HG03457 (cell line): ENCODE measurements around the gene ACTA2.

Source experiments
- ATAC-seq: cut with Tn5 transposase; IDR thresholded peaks from one replicate; pipeline ENCODE4 v1.9.1; 2021; ENCODE audit warnings: moderate number of reproducible peaks; ENCODE audit not compliant: unreplicated experiment

Gene ACTA2

DNA sequence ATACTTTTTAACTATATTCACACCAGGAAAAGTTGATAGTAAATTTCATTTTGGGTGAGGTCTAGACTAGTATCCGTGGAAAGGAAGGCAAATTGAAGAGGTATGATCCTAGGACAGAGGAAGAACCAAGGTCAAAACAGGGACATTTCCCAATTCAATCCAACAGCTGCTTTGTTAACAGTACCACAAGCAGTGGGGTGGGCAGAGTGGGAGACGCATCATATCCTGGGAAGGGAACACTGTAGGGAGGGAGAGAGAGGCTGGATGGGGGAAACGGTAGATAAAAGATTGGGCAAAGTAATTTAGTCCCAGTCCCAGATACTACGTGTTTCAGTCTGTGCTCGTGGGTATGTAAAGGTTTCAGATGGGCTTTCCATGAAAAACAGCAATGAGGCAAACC lies 28.9 kb upstream of the ACTA2 start:
- ATAC-seq: no peak

DNA sequence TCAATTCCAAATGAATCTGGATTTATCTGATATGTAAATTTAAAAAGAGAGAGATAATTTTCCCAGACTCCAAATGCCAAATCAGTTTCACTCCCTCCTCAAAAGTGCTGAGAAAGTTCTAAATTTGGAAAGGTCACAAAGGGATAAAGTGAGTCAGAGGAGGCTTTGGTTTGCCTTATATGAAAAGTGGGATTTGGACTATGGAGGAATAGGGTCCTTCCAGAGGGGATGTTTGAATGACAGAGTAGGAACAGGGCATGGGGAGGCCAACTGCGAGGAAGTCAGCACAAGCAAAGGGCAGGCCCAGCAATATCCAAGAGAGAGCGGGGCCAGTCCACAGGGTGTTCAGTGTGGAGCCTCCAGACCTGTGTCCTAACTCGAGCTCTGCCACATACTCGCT lies 28.2 kb upstream of the ACTA2 start:
- no peak for ATAC-seq

DNA sequence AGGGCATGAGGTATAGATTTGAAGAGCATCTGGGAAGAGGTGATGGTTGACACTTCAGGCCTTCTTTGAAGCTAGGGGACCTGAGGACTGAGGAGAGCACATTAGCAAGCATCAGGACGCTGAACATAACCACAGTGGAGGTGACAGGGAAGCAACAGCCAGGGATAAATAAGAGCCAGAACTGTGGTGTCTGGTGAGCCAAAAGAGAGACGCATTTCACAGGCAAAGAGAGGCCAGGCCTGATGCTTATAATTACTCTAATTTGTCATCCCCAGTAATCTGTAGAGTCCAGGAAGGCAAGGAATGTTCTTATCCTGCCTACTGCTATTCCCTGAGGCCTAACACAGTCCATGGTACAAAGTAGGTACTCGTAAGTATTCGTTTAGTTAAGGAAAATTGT lies 27.7 kb upstream of the ACTA2 start:
- ATAC-seq: no peak

DNA sequence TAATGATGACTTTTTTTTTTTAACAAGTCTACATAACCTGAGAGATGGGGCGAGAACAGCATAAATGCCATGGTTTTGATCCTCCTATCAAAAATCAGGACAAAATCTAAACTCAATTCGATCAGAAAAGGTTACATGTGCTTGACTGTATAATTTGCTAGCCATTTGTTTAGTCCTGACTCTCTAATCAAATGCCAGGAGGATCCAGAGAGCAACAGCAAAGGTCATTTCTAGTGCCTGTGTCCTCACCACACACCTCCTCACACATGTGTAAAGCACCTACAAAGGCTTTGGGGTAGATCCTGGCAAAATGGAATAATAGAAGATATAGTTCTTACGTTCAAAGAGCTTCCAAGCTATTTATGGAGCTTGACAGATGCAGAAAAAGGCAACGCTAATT lies 27.0 kb upstream of the ACTA2 start:
- ATAC-seq: no peak

DNA sequence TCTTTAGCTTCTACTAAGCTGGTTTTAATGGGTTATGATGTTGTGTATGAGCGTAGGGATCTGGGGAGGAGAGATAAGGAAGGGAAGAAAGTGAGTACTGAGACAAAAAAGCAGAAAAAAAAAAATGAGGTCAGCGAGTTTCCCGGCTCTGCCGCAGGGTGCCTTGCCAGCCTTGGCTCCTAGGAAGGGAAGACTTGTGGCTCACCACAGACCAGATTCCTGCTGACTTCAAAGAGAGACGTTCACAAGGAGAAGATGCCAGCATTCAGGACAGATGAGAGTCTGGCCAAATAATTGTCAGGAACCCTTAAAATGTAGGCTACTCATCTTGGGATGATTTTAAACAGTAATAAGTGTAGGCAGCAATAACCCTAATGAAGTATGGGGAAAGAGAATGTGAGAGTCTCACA lies 26.6 kb upstream of the ACTA2 start:
- ATAC-seq: no peak

DNA sequence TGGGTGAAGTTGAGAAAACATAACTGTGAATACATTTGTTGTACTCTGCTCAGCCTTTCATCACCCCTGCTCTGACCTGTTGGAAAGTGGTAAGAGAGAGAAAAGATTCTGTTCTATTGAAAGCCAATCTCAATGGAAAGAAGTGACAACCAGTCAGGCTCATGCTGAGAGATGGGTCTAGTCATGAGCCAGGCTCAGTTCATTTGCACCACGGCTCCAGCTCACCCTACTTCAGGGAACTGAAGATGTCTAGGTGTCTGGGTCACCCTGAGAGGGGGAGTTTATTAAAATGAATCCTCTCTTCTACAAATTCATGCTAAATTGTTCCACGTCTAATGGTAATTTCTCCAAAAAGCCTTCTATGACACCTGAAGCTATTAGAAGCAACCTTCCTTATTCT lies 25.9 kb upstream of the ACTA2 start:
- ATAC-seq: no peak

DNA sequence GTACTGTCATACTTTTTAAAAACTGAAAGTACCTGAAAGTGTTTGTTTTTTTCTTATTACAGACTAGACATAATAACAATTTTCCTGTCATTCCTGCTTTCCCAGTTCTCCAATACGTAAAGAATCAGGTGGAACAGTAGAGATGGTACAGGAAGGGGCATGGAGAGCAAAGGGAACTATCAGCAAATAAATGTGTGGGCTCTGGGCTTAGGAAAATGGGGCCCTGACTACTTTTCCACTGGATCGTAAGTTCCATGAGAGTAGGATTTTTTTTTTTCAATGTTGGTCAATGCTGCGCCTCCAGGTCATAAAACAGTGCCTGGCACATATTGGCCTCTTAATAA lies 22.8 kb upstream of the ACTA2 start:
- no peak for ATAC-seq

DNA sequence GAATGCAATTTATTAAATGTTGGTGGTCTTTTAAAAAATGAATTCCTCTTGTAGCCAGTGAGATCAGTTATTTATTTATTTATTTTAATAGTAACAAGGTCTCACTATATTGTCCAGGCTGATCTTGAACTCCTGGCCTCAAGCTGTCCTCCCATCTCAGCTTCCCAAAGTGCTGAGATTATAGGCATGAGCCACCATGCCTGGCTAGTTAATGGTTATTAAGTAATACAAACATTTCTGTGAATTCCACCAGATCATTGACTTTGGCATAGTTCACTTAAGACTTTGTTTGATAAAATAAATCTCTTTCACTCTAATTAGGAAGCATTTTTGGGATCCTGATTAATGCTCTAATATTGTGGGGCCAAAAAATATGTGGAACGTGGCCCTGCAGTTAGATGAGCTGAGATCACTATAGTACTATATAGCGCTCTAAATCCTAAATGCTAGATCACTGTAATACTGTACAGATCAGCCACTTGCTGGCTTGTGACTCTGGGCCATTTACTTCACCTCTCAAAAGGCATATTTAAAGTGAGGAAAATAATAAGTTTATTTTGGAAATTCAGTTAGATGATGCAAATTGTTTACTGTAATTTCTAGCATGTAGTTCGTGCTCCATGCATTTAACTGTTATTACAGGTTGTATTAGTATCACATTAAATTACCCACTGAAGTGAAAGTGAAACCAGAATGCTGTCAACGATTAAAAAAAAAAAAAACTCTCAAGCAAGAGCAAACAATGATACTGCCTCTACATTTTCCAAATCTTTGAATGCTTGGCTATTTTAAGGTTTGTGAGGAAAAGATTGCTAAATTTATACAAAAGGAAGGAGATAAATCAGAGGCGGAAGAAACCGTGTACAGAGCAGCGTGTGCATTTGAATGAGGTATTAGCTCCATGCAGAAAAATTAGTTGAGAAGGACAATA lies 22.1 kb upstream of the ACTA2 start:
- ATAC-seq: no peak

DNA sequence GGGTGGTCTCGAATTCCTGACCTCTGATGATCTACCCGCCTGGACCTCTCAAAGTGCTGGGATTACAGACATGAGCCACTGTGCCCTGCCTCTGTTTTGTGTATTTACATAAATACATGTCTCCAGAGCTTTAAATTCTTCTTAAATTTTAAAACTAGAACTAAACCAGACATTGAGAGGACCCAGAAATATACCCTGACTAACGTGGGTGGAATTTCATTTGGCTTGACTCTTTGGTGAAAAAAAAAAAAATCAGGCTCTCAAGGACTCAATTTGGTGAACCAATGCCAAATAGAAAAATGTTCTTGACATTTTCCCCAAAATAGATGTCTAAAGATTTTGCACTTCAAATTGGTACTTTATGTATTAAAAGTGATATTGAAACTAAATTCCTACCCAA lies 21.4 kb upstream of the ACTA2 start:
- no peak for ATAC-seq

DNA sequence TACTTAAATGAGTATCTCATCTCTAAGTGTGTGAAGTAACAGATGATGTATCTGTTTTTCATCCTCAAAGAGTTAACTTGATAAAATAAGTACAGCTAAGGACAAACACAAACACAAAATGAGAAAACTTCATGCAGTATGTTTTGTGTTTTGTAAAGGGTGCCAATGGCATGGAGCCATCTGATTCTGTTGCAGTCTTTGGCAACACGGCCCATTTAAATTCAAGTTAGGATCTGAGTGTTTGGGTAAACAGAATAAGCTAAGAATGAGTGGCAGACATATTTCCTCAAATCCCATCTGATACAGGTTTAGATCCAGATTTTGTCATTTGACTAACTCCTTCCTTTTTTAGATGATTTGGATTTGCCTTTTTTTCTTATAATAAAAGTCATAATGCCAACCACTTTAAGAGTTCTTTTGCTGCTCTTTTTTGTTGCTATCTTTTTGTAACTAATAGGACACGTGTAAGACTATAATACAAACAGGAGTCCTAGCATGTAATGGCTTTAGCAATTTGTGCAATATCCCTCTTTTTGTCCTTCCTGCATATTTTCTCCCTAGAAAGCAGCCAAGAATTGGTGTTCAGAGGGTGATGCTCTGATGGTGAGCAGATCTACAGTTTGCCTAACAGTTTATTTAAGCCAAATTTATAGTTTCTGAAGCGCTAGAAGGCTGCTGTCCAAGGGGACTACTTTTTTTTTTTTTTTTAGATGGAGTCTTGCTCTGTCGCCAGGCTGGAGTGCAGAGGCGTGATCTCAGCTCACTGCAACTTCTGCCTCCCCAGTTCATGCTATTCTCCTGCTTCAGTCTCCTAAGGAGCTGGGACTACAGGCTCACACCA lies 18.9 kb upstream of the ACTA2 start:
- ATAC-seq: no peak

DNA sequence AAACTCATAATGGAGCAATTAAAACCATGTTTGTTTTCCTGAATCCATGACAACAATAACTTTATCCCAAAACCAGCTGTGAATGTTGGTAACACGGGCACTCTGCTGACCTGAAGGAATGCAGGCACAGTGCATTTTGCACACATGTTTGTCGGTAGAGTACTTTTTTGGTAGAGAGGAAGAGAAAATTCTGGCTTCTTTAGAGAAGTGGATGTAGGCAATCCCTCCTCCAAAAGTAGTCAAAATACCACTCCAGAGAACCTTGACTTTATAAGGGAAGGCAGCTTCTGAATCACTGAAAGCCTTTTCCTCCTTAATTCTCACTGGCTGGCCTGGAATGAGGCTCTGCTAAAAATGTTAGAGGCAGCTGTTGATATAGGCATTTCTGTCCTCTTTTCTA lies 15.8 kb upstream of the ACTA2 start:
- ATAC-seq: no peak

DNA sequence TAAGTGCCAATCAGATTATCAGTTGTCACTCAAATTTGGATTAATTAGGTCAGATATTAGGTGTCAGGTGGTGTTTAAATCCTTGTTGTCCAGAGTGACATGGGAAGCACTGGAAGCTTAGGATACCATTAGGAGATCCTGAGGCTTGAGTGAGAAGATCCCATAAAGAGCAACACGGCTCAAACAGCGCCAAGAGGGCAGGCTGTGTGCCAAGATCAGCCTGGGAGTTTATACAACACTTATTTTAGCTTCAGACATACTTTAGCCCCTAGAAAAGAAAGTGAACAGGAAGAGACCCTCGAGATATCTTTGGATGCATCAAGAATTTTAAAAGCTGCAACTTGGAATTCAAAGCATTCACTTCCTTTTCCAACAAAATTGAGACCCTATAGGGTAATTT lies 14.2 kb upstream of the ACTA2 start:
- ATAC-seq: no peak

DNA sequence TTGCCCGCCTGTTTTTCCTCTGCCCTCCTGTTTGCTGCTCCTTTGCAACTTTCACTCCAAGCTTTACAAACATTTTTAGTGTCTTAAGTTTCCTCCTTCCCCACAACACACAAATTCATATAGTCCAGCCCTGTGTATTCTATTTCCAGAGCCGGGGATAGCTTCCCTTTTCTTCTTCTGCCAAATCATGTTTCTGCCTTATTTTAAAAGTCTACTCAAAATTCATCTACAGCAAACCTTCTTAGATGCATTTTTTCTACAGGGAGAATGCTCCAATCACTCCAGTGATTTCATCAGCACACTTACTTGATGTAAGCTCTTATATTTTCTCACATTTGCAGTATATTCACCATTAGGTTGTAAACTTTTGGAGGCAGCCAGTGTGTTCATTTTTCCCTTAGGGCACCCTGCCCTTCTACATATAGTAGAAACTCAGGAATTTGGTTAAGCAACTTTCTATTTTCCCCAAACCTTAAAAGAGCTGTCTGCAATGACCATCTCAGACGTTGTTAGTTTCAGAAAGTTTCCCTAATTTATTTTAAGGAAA lies 12.4 kb upstream of the ACTA2 start:
- ATAC-seq: no peak

DNA sequence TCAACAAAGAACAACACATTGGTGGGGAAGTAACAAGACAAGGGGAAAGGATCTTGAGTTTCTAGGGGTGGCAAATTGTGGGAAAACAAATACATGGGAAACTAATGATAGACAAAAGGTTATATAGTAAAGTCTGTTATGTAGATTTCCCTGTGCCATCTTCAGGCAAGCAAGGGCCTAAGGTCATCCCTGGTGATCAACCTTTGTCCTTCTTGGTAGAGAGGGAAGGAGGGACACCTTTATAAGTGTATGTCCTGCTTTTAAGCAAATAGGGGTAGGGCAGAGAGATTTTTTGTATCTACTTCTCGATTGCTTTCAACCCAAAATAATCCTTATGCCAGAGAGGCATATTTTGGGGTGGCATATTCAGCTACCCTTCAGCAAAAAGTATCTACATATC lies 11.8 kb upstream of the ACTA2 start:
- ATAC-seq: no peak

DNA sequence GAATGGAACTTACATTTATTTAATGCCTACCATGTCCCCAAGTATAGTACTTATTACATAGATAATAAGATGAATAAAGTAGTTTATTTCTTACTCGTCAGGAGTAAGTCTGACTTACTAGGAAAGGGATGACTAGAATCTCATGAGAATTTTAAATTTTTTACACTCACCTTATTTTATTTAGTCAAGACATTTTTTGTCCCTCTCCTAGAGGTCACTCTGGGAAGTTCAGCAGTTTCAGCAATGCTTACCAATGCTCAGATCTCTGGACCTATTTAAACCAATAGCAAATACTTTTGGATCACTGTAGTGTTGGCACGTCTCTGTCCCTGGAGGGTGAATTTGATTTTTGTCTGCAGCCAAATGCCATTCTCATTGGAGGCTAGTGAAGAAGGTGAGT lies 10.7 kb upstream of the ACTA2 start:
- ATAC-seq: no peak

DNA sequence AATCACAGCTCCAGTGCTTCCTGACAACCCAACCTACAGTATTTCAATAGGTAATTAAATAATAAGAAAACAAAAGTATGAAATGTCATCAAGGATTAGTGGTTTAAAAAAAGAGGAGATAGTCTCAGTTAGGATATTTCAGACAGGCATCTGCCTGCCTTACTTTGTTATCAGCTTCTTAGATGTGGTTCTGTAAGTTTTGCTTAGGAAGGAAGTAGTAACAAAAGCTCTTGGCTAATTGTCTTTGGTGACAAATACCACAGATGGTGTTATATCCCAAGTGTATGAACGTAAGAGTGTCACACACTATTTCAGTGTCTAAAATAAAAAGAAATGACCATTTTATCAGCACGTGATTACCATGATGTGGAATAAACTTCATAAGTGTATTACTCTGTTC lies 9.8 kb upstream of the ACTA2 start:
- no peak for ATAC-seq

DNA sequence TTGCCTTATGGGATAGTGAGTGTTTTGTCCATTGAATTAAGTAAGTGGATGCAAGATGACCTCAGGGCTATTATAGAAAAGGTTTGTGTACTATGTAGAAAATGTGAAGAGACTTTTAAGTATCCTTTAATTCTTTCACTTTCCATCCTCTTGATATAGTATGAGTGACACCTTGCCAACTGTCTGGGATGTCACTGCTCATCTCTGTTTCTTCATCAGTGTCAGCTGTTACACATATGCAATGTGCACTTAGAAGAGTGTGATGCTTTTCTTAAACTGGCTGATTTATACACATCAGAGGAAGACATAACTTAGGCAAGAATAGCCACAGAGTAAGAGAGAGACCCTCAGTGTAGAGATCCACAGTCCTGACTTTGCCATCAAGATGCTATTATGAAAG lies 8.7 kb upstream of the ACTA2 start:
- no peak for ATAC-seq

DNA sequence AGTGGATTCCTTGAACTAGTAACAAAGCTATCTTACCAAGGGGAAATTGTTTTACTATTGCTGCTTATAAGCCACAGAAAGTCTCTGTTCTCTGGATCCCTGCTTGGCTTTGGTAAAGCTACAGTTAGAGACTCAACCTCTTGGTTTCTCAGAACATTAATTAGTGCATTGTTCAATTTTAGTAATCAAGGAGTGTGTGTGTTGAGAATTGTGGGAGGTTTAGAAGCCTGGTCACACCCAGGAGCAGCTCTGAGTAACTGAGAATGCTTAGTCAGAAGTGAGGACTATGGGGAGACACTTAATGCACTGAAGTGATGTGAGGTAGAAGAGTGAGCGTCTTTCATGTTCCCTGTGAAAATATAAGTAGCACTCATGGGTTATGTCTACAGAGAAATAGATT lies 8.2 kb upstream of the ACTA2 start:
- no peak for ATAC-seq

DNA sequence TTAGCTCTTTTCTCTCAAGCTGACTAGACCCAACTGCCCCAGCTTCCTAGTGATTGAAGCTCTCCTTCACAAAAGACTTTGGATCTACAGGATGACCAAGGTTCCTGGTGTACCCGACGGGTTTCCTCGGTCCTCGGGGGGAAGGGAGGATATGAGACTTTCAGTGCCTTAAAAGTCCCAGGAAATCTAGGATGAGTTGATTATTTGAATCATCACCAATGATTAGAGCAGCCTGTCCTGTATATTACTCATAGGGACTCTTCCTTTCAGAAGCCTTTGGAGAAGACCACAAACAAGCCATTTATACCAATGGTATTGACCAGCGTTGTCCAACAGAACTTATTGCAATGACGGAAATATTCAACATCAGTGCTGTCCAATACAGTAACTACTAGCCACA lies 6.1 kb upstream of the ACTA2 start:
- no peak for ATAC-seq

DNA sequence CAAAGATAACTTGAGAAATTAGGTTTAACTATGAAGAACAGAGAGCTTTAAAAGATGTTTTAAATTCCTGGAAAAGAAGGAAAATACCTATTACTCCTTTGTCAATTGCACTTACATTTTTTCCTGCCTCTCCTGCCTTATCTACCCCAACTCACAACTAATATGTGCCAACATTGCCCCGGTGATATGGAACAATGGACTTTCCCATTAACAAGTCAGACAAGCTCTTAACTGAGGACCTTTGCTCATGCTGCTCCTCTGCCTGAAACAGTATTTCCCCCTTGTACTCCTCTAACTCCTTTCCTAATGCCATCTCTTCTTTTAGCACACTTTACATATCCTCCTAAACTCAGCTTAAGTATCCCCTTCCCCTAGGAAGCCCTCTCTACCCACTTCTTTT lies 4.8 kb upstream of the ACTA2 start:
- ATAC-seq: no peak

DNA sequence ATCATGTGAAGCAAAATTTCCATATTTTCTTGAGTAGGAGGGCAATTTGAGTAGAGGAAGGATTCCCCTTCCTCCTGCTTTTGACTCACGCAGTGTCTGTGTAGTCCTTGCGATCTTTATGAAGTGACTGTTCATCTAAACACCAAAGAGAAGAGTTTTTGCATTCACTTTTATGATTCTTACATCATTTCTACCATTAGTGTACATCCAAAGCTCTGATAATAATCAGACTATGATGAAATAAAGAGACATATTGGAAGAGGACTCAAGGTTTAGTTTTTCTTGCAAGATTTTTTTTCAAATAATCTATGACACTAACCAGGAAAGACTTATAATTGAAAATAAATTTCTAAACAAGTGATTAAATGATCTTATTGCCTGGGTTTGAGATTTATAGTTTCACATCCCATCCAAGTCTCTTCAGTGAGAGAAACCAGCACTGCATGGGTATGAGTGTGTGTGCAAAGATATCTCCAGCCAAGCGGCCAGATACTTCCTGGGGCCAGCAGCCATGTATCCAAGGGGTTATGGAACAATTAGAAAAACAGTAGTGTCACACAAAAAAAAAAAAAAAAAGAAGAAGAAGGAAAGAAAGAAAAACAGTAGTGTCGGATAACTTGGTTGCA lies 2.0 kb upstream of the ACTA2 start:
- no peak for ATAC-seq

DNA sequence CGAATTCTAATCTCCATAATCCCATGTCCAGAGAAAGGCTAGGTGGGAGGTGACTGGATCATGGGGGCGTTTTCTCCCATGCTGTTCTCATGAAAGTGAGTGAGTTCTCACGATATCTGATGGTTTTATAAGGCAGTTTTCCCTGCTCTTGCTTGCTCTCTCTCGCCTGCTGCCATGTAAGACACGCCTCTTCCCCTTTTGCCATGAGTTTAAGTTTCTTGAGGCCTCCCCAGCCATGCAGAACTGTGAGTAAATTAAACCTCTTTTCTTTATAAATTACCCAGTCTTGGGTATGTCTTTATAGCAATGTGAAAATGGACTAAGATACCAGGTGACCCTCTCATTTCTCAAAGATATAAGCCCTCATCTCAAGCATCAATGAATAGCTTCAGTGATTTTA lies 1.1 kb upstream of the ACTA2 start:
- ATAC-seq: no peak
